GM21515 (cell line): ENCODE data around the gene PRR32.
"Not testable (repeated sequence)": the region's sequence is repeated elsewhere in the genome, so short reads cannot be mapped to it uniquely, and the experiment has no call there.

Experiments
- ATAC-seq: cut with Tn5 transposase; IDR thresholded peaks from one replicate; pipeline ENCODE4 v1.9.1; 2021; ENCODE audit not compliant: unreplicated experiment

The PRR32 gene, protein sequence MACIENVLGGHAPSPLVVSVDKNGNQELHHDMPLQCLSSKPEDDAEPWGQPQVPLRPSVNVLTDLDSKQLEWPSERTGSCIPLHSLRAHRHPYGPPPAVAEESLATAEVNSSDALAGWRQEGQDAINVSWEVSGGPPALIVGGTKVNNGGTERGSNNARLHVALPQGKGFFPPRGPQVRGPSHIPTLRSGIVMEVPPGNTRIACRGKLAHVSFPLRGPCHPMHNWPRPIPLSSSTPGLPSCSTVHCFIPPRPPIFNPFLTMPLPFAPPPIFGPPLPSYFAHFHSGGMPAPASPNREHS

DNA sequence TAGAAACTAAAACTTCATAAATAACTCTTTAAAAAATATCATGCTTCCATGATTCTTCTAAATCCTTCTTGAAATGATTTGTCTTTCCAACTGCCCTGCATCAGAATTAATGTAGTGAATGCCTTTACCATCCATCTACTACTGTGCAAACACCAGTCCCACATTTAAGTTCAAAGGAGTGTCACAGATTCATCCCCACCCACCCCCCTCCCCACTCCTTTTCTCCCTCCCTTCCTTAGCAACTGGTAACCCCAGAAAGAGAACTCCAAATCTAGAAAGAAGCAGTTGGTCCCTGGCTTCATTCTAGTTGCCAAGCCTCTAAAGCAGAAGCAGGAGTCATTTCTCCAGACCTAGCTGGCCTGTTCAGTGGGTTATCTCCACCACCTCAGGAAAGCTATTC lies at the start of gene PRR32:
Gene PRR32 (plus strand): TSS at position 301 of the 400 bp plus-strand sequence. CDS start 115 bp downstream, outside the sequence.
- no peak for ATAC-seq

DNA sequence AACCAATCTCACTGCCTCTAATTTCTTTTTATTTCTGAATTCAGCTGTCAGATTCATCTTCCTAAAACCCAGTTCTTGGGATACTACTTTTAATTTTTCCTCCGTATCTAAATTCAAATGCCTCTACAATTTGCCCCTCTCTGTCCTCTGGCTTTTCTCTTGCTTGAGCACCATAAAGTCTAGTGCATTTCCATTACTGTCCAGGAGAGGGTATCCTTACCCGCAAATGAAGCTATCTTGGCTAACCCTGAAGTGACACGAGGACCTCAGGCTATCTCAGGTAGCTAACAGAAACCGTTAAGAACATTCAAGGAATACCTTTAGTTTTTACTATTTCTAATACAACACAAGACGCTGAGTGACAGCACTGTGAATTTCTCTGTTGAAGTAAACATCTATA lies 49.4 kb upstream of the PRR32 start:
- ATAC-seq, result no peak

DNA sequence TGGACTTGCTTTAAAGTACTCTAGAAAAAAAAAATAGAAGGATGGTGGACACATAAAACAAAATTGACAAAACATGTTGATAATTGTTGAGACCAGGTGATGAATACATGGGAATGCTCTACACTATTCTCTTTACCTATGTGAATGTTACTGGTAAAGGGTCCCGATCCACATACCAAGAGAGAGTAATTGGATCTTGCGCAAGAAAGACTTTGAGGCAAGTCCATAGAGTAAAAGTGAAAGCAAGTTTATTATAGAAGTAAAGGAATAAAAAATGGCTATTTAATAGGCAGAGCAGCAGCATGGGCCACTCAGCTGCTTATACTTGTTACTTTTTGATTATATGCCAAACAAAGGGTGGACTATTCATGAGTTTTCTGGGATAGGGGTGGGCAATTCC lies 34.0 kb upstream of the PRR32 start:
- ATAC-seq, result no peak

DNA sequence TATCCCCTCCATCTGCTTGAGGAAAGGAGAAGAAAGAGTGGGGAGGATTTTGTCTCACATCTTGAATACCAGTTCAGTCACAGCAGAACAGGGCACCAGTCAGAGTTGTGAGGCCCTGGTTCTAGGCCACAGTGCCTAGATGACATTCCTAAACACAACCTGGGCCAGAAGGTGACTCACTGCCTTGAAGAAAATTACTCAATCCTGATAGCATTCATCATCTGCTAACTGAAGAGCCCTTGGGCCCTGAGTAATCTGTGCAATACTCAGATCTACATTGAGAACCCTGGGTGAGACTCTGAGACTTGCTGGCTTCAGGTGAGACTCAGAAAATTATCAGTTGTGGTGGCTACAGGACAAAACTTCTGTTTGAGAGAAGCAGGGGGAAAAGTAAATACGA lies 20.5 kb upstream of the PRR32 start:
- ATAC-seq, result no peak

DNA sequence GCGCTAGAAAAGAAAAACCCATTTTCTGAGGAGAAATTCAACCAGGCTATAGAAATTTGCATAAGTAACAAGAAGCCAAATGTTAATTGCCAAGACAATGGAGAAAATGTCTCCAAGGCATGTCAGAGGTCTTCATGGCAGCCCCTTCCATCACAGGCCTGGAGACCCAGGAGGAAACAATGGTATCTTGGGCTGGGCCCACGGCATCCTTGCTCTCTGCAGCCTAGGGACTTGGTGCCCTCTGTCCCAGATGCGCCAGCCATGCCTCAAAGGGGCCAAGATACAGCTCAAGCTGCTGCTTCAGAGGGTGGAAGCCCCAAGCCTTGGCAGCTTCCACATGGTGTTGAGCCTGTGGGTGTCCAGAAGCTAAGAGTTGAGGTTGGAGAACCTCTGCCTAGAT lies 12.7 kb upstream of the PRR32 start:
- not testable (repeated sequence) for ATAC-seq

DNA sequence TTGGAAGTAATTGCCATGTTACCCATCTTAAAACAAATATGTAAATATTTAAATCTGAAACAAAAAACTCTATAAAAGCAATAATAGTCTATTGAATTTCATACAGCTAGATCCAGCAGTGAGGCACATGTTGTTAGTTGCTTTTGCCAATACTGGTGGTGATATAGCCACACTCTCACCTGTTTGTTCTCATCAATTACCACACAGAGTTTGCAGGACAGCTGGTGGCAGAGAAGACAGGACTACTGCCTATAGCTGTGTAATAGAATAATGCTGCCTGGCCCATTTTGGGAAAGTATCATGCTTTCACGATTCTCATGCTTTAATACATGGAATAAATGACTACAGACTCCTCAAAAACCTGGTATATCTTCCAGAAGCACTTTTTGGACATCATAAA lies 3.7 kb upstream of the PRR32 start:
- ATAC-seq, result no peak

DNA sequence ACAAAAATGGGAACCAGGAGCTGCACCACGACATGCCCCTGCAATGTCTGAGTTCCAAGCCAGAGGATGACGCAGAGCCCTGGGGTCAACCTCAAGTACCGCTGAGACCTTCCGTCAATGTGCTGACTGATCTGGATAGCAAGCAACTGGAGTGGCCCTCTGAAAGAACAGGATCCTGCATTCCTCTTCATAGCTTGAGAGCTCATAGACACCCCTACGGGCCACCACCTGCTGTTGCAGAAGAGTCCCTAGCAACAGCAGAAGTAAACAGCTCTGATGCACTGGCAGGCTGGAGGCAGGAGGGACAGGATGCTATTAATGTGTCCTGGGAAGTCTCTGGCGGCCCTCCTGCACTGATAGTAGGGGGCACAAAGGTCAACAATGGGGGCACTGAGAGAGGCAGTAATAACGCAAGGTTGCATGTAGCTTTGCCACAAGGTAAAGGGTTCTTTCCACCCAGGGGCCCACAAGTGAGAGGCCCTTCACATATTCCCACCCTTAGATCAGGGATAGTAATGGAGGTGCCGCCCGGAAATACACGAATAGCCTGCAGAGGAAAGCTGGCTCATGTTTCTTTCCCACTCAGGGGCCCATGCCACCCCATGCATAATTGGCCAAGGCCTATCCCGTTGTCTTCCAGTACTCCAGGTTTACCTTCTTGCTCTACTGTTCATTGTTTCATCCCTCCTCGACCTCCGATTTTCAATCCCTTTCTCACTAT lies 1.3 kb downstream of the PRR32 start:
- ATAC-seq, result no peak

DNA sequence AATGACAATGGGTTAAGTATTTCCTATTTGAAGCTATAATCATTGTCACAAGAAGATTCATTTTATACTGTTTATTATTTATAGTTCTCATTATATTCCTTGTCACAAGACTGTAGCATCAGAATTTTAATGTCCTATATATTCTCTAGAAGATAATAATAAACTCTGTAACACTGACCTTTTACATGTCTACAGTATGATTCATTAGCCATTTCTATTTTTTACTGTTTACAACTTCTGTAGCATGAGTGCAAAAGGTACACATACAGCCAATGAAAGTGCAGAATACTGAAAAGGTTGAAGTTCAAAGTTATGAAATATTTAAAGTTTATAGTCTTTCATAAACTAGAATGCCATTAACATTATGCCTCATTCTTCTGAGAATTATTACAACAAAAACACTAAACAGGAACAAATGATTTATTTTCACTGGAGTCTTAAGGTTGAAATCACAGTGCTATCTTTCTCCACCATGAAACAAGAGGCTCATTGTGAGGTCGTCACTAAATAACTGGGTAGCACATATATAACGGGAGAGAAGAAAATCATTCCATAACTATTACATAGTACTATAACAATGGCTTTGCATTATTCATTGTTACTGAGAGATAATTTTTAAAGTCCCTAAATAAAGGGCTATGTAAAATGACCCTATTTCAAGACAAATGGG lies 4.9 kb downstream of the PRR32 start:
- no peak for ATAC-seq

DNA sequence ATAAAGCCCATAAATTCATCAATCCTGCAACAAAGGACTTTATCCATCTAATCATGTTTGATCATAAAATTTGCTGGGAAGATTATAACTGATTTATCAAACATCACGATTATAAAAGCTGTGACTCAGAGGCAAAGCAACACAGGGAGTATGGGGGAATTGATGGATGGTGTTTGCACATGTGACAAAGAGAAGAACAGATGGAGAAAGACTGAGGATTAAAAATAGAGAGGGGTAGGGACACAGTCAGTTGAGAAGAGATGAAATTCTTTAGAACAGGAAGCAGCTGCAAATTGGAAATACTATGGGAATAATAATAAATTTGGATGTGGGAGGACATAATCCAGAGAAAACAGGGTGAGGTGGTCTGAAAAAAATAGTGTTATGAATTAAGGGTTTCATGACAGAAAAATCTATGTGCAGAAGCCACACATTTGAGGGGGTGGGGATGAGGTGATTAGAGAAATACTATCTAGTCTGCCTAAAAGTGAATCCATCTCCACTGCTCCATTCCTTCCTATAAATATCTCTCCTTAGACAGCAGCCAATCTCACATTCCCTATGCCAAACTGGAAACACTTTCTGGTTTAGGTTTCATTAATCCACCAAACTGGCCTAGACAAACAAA lies 6.2 kb downstream of the PRR32 start:
- no peak for ATAC-seq

DNA sequence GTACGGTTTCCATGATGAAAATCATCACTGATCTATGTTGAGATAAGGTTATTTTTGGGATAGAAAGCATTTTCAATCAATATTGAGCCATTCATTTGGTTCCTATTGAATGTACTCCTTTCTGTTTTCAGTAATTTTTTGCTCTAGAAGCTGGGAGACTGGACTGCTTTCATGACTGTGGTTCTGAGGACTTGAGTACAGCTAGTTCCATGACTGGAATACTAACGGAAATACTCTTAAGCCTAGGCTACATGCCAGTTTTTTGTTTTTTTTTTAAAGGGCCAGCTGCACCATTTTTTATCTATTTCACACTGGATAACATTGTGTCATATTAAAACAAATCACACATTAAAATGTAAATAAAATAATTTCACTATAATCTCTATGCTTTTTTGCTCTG lies 16.7 kb downstream of the PRR32 start:
- ATAC-seq, result no peak

DNA sequence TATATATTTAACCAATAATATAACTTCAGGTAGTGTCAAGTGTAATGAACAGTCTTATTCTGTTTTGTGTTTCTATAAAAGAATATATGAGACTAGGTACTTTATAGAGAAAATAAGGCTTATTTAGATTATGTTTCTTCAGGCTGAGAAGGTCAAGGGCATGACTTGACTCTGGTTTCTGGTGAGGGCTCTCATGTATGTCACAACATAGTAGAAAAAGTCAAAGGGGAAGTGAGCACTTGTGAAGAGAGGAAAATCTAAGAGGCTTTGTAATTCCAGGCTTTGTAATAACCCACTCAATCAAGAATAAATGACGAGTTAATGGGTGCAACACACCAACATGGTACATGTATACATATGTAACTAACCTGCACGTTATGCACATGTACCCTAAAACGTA lies 27.6 kb downstream of the PRR32 start:
- no peak for ATAC-seq

DNA sequence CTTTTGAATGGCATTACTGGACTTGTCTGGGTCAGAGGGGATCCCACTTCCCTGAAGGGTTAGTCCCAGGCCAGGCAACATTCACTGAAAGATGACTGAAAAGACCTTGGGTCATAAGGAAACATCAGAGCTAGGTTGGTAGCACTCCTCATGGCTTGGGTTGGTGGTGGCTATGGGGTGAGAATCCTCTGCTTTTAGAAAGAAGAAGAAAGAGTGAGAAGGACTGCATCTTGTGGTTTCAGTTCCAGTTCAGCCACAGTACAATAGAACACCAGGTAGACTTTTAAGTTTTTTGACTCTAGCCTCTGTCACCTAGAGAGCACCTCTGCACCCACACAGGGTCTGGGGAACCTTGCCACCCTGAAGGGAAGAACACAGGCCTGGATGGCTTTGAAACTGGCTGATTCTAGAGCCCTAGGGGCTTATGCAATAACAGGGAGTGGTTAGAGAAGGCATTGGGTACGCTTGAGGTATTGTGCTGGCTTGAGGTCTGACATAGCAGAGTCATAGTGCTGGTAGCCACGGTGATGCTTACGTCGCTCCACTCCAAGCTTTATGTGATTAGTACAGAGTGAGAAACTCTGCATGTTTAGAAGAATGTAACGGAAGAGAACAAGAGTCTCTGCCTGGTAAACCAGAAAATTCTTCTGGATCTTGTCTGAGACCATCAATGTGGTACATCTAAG lies 36.5 kb downstream of the PRR32 start:
- no peak for ATAC-seq
